Sigmoid colon (tissue), 4 donors: ENCODE measurements around the gene NR1H4.

ENCODE experiments used
- CTCF ChIP-seq, 4 experiments: fragments of 450-650 bp in 3 of 4; fragments of 200-600 bp in 1 of 4; IDR thresholded peaks; one replicate each; pipeline ENCODE4 v1.5.1; 2016 to 2019; ENCODE audit warnings: antibody characterized with exemption in 4 of 4, mild to moderate bottlenecking in 3 of 4, moderate library complexity in 2 of 4
- POLR2A ChIP-seq, 2 donors: fragments of 450-650 bp; IDR thresholded peaks; one replicate each; pipeline ENCODE4 v1.6.1; 2016; ENCODE audit warnings: antibody characterized with exemption in 2 of 2, mild to moderate bottlenecking in 2 of 2, moderate library complexity in 2 of 2
- POLR2AphosphoS5 ChIP-seq, 4 donors: sonication (generic); formaldehyde crosslinking; IDR thresholded peaks; one replicate each; pipeline ENCODE4 v1.6.1; 2017; ENCODE audit warnings: antibody characterized with exemption in 4 of 4

GRCh38 chr12:100442403-100442802 lies 31.3 kb upstream of the NR1H4 start:
- TF ChIP-seq CTCF (IDR thresholded peaks at IDR 0.05) = no peak
- no peak for TF ChIP-seq POLR2AphosphoS5 (IDR thresholded peaks at IDR 0.05)
- TF ChIP-seq POLR2A (IDR thresholded peaks at IDR 0.05) = no peak
